Jurkat, Clone E6-1 (cell line): ENCODE data around the gene NCOA7.
"Not testable (repeated sequence)": the region's sequence is repeated elsewhere in the genome, so short reads cannot be mapped to it uniquely, and the experiment has no call there.

Experiments used
- DNase-seq: peaks from one replicate; pipeline ENCODE4 v3.0.0-alpha.2; 2011; ENCODE audit warnings: low read depth, low spot score
- H3K4me3 ChIP-seq: 2 replicates; pipeline ENCODE4 v1.5.1; 2011; ENCODE audit warnings: mild to moderate bottlenecking, low read length, control low read depth, moderate library complexity

NCOA7 gene

GRCh38 chr6:125848286-125848685 is 57.5 kb downstream of the NCOA7 start:
- not testable (repeated sequence) for DNase-seq, H3K4me3 ChIP-seq

- DNase-seq: no peak
- H3K4me3 ChIP-seq: no peak overlapping the region
These were observed 59.6 kb downstream of the NCOA7 start for GRCh38 chr6:125850361-125850760.

DNA sequence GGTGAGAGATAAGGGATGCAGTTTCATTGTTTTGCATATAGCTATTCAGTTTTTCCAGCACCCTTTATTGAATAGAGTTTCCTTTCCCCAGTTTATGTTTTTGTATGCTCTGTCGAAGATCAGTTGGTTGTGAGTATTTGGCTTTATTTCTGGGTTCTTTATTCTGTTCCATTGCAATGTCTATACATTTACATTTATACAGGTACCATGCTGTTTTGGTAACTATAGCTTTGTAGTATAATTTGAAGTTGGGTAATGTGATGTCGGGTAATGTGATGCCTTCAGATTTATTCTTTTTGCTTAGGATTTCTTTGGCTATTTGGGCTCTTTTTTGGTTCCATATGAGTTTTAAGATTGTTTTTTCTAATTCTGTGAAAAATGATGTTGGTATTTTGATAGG is 61.8 kb downstream of the NCOA7 start:
- H3K4me3 ChIP-seq: no peak overlapping the region
- no peak for DNase-seq

GRCh38 chr6:125853168-125853567 is 62.4 kb downstream of the NCOA7 start:
- H3K4me3 ChIP-seq: no peak overlapping the region
- no peak for DNase-seq

GRCh38 chr6:125853756-125854155 is 63.0 kb downstream of the NCOA7 start:
- no peak for DNase-seq
- H3K4me3 ChIP-seq: no peak overlapping the region

DNA sequence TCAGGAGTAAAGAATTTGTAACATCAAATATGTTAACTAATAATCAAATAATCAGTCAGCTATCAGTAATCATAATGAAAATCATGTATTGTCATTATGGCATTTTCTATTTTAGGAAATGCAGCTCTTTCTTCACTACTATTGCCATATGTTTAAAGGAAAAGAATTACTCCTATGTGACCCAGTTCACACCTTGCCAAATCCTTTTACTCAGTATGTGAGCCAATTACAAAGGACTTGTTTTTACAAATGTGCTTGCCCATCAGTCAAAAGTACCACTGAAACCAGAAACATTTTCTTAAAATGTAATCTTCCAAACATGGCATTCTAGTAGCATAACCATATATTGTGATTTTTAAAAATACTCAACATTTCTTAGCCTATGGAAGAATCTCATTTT is 63.6 kb downstream of the NCOA7 start:
- DNase-seq: no peak

DNA sequence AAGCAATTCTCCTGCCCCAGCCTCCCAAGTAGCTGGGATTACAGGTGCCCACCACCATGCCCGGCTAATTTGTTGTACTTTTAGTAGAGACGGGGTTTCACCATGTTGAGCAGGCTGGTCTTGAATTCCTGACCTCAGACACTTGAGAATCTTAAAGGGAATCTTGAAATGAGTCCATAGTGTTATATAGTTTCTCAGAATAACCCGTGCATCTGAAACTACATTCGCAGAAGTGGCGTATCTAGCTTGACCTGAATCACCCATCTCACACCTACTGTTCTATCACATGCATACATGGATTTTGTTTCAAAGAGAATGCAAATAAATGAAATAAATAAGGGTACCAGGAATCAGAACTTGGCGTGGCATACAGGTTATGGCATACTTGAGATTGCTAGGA is 65.0 kb downstream of the NCOA7 start:
- no peak overlapping the region for H3K4me3 ChIP-seq
- no peak for DNase-seq

More for the DNA sequence above, 63.6 kb downstream of the NCOA7 start:
- no peak overlapping the region for H3K4me3 ChIP-seq

DNA sequence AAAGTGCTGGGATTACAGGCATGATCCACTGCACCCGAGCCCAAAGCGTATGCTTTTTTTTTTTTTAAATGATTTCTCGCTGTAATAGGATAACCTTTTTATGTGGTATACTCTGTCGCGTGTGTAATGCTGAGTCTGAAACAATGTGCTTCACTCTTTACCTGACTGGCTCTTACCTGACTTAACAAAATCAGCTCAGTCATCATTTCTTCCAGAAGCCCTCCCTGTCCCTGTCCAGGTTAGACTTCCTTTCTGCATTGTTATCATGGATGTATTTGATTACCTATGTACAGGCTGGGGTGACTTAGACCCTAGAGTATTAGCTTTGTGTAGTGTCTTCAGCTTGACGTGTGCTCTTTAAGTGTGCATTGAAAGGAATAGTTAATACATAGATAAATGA is 67.1 kb downstream of the NCOA7 start:
- H3K4me3 ChIP-seq: no peak overlapping the region
- no peak for DNase-seq

DNA sequence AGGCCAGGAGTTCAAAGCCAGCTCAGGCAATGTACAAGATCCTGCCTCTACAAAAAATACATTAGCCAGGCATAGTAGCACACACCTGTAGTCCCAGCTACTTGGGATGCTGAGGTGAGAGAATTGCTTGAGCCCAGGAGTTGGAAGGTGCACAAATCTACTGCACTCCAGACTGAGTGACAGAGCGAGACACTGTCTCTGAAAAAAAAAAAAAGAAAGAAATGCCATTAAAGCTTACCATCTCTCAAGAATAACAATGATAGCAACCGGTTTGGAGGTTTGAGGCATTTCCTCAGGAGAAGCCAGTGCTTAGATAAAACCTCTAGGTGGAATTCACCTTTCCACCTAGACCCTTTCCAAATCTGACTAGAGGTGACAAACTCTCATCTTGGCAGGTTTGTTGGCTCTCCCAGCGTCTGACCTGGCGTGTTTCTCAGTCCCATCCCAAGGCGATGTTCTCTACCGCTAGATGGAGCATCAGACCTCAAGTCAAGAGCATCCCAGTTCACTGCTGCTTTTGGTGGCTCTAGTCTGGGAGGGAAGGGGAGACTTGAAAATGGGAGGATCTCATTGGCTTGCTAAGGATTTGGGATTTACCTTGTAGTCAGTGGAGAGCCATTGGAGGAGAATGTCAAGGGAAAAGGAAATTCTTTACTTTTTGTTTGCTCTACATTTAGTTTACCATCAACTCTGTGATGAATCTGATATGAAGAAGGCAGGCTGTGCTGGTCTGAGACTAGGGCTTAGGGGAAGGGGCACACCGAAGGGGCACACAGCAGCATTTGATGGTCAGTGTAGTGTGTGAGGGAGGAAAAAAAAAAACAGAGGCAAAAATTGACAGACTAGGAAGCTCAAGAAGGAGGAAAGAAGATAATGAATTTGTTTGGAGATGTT is 67.9 kb downstream of the NCOA7 start:
- no peak for DNase-seq
- H3K4me3 ChIP-seq: no peak overlapping the region

DNA sequence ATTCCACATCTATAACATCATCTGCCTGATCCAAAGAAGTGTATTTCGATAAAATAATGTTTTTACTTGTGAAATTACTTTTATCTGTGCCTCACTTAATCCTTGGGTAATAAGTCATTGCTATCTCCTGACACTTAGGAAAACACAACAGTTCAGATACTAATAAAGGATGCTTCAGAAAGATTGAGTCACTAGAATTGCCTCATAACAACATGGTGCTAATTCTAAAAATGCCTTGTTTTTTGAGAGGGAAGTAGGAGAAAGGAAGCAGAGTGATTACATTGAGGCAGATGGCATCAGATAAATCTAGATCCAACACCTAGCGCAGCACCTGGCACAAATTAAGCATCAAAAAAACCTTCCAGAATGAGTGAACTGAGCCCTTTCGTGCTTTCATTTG is 69.0 kb downstream of the NCOA7 start:
- DNase-seq: no peak
- no peak overlapping the region for H3K4me3 ChIP-seq

DNA sequence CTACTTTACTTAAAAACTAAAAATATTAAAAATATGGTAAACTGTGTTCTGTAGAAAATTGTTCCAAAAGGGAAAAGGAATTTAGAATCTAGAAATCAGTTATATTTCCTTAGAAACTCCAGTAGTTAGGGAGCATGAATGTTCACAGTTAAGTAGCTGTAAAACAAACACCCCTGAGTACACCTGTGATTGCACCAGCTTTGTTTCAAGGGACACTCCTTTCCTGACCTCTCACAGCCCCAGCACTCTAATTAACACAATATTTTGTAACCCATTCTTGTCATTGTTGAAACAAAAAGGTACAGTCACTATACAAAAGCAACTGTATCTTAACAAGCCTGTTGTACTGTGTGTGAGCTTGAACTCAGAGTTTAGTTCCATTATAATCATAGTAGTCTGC is 72.3 kb downstream of the NCOA7 start:
- no peak overlapping the region for H3K4me3 ChIP-seq
- no peak for DNase-seq

- H3K4me3 ChIP-seq: no peak overlapping the region
- no peak for DNase-seq
These were observed 74.3 kb downstream of the NCOA7 start for GRCh38 chr6:125865015-125865414.

GRCh38 chr6:125866433-125866832 is 75.7 kb downstream of the NCOA7 start:
- no peak for DNase-seq
- H3K4me3 ChIP-seq: no peak overlapping the region

GRCh38 chr6:125867483-125867942 is 76.8 kb downstream of the NCOA7 start:
- H3K4me3 ChIP-seq: no peak overlapping the region
- DNase-seq: no peak

- H3K4me3 ChIP-seq: no peak overlapping the region
- DNase-seq: no peak
These were observed 77.5 kb downstream of the NCOA7 start for GRCh38 chr6:125868252-125868651.

GRCh38 chr6:125868678-125869395 is 78.1 kb downstream of the NCOA7 start:
- no peak for DNase-seq
- no peak overlapping the region for H3K4me3 ChIP-seq

- no peak overlapping the region for H3K4me3 ChIP-seq
These were observed 78.7 kb downstream of the NCOA7 start for GRCh38 chr6:125869427-125869826.

GRCh38 chr6:125871365-125871764 is 80.6 kb downstream of the NCOA7 start:
- no peak overlapping the region for H3K4me3 ChIP-seq
- DNase-seq: no peak

More at GRCh38 chr6:125869427-125869826, 78.7 kb downstream of the NCOA7 start:
- DNase-seq: no peak

DNA sequence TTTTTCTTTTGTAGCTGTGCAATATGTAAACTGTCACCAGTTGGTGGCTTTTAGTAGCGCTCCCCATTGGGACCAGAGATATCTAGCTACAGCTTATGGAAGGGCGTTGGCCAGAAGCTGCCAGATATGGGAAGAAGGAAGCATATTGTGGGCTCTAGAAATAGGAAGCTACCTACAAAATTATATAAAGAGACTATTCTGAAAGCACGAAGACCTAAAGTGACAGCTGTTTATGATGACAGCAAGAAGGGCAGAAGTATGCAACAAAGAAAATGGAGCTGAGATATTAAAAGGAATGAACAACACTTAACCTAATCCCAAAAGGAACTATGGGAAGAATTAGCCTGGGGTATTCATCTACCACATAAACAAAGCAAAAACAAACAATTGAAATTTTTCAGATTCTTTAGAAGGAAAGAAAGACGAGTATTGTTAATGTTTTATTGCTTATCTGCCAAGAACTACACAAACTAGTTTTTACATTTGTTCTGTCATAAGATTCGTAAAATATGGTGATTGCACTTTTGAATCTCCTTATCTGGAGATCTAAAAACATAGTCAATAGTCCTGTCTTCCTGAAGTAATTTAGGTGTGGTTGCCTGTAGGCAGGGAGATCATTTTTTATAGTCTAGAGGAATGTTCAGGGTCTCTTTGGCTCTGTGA is 81.6 kb downstream of the NCOA7 start:
- no peak overlapping the region for H3K4me3 ChIP-seq
- DNase-seq: no peak

DNA sequence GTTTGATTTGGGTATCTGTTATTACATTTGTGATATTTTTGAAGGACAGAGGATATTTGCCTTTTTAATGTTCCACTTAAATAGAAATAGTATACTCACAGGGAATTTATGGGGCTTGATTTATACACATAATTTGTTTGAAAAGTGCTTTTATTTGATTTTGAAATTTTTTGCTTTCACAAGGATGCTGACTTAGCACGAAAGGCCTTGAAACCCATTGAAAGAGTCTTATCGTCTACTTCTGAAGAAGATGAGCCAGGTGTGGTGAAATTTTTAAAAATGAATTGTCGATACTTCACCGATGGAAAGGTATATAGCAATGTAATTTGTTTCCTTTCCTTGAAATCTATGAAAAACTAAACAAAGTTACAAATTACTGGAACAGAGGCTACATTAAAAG is 91.5 kb downstream of the NCOA7 start:
- no peak overlapping the region for H3K4me3 ChIP-seq
- DNase-seq: no peak
